H9 (cell line): ENCODE measurements around the gene BBS1. TPM values are rescaled to one million over a fixed set of nuclear protein-coding genes. Genes with fewer than 3 reads are reported as not detected.
A peak's percentile ranks its signal among the peaks of the same experiment; 100 is the strongest.

Experiments
- DNase-seq: peaks from one replicate; pipeline ENCODE4 v3.0.0-alpha.2; 2017
- H2AFZ ChIP-seq: one replicate; pipeline ENCODE4 v1.6.1; 2013; ENCODE audit warnings: mild to moderate bottlenecking, low read length, control low read depth, moderate library complexity
- H2AK5ac ChIP-seq: 2 replicates; pipeline ENCODE4 v1.6.1; 2013; ENCODE audit warnings: low read length, control low read depth, mixed read lengths; ENCODE audit not compliant: insufficient read length
- H2BK120ac ChIP-seq: one replicate; pipeline ENCODE4 v1.6.1; 2013; ENCODE audit warnings: low read depth, mild to moderate bottlenecking, low read length, control low read depth, inconsistent platforms; ENCODE audit not compliant: poor library complexity, severe bottlenecking
- H2BK12ac ChIP-seq: 2 replicates; pipeline ENCODE4 v1.6.1; 2013; ENCODE audit warnings: low read length, control low read depth, mixed read lengths, low read depth; ENCODE audit not compliant: insufficient read length
- H2BK15ac ChIP-seq: 2 replicates; pipeline ENCODE4 v1.6.1; 2013; ENCODE audit warnings: low read depth, low read length, control low read depth
- H2BK20ac ChIP-seq: one replicate; pipeline ENCODE4 v1.6.1; 2013; ENCODE audit warnings: low read depth, mild to moderate bottlenecking, low read length, control low read depth, inconsistent platforms; ENCODE audit not compliant: poor library complexity, severe bottlenecking
- H2BK5ac ChIP-seq: 2 replicates; pipeline ENCODE4 v1.6.1; 2013; ENCODE audit warnings: low read length, control low read depth, mixed read lengths; ENCODE audit not compliant: insufficient read length
- H3K14ac ChIP-seq: 2 replicates; pipeline ENCODE4 v1.6.1; 2013; ENCODE audit warnings: low read length, control low read depth; ENCODE audit not compliant: insufficient read depth
- H3K18ac ChIP-seq: 2 replicates; pipeline ENCODE4 v1.6.1; 2013; ENCODE audit warnings: low read depth, mild to moderate bottlenecking, mixed read lengths, low read length, control low read depth; ENCODE audit not compliant: insufficient read length
- H3K23ac ChIP-seq: 2 replicates; pipeline ENCODE4 v1.6.1; 2013; ENCODE audit warnings: low read length, control low read depth, mixed read lengths, low read depth; ENCODE audit not compliant: insufficient read length
- H3K23me2 ChIP-seq: 2 replicates; pipeline ENCODE4 v1.6.1; 2013; ENCODE audit warnings: low read depth, mild to moderate bottlenecking, mixed read lengths, low read length, control low read depth; ENCODE audit not compliant: insufficient read length, poor library complexity, severe bottlenecking
- H3K27ac ChIP-seq: 2 replicates; pipeline ENCODE4 v1.5.1; 2013; ENCODE audit warnings: low read length, control low read depth, mixed read lengths, low read depth; ENCODE audit not compliant: insufficient read length
- H3K27me3 ChIP-seq: 2 replicates; pipeline ENCODE4 v1.6.1; 2013; ENCODE audit warnings: low read length, control low read depth, inconsistent platforms; ENCODE audit not compliant: insufficient read depth
- H3K4ac ChIP-seq: 2 replicates; pipeline ENCODE4 v1.6.1; 2013; ENCODE audit warnings: low read depth, mild to moderate bottlenecking, control low read depth, inconsistent platforms, low read length, moderate library complexity
- H3K4me1 ChIP-seq: 2 replicates; pipeline ENCODE4 v1.6.1; 2013; ENCODE audit warnings: low read length, control low read depth, inconsistent platforms; ENCODE audit not compliant: insufficient read depth
- H3K4me2 ChIP-seq: 2 replicates; pipeline ENCODE4 v1.6.1; 2013; ENCODE audit warnings: low read length, control low read depth, mixed read lengths; ENCODE audit not compliant: insufficient read length, insufficient read depth
- H3K56ac ChIP-seq: 2 replicates; pipeline ENCODE4 v1.6.1; 2013; ENCODE audit warnings: low read depth, mild to moderate bottlenecking, mixed read lengths, low read length, control low read depth; ENCODE audit not compliant: insufficient read length
- H3K79me1 ChIP-seq: 2 replicates; pipeline ENCODE4 v1.6.1; 2013; ENCODE audit warnings: low read depth, mild to moderate bottlenecking, moderate library complexity, low read length, control low read depth, inconsistent platforms; ENCODE audit not compliant: insufficient read depth, poor library complexity, severe bottlenecking
- H3K79me2 ChIP-seq: 2 replicates; pipeline ENCODE4 v1.6.1; 2013; ENCODE audit warnings: low read length, control low read depth, inconsistent platforms; ENCODE audit not compliant: insufficient read depth
- H3K9ac ChIP-seq: 2 replicates; pipeline ENCODE4 v1.6.1; 2013; ENCODE audit warnings: low read length, control low read depth, mixed read lengths; ENCODE audit not compliant: insufficient read length; ENCODE audit errors: extremely low read depth
- H3K9me3 ChIP-seq: one replicate; pipeline ENCODE4 v1.6.1; 2013; ENCODE audit warnings: low read depth, low read length, inconsistent platforms; ENCODE audit not compliant: control insufficient read depth
- H3T11ph ChIP-seq: one replicate; pipeline ENCODE4 v1.6.1; 2013; ENCODE audit warnings: mild to moderate bottlenecking, low read length, control low read depth, inconsistent platforms
- H4K20me1 ChIP-seq: one replicate; pipeline ENCODE4 v1.6.1; 2013; ENCODE audit not compliant: control insufficient read depth, insufficient read length, insufficient read depth
- H4K5ac ChIP-seq: 2 replicates; pipeline ENCODE4 v1.6.1; 2013; ENCODE audit warnings: low read depth, mild to moderate bottlenecking, mixed read lengths, low read length, control low read depth; ENCODE audit not compliant: insufficient read length
- H4K8ac ChIP-seq: replicated peaks from 2 replicates; pipeline ENCODE4 v1.6.1; 2013; ENCODE audit warnings: low read length, control low read depth, mixed read lengths, low read depth; ENCODE audit not compliant: insufficient read length
- H4K91ac ChIP-seq: 2 replicates; pipeline ENCODE4 v1.6.1; 2013; ENCODE audit warnings: low read depth, mild to moderate bottlenecking, moderate library complexity, mixed read lengths, low read length, control low read depth; ENCODE audit not compliant: insufficient read length
- H3K27ac Mint-ChIP-seq, 3 experiments: 2 replicates in 2 of 3; 3 replicates in 1 of 3; pipeline ENCODE4 v1.8.0; 2020 to 2021; ENCODE audit warnings: mixed read lengths in 3 of 3, mild to moderate bottlenecking in 1 of 3, moderate library complexity in 1 of 3
- H3K27me3 Mint-ChIP-seq: 2 replicates; pipeline ENCODE4 v1.8.0; 2021; ENCODE audit warnings: low read depth, mild to moderate bottlenecking, moderate library complexity, mixed read lengths
- H3K36me3 Mint-ChIP-seq, 3 experiments: 2 replicates in 2 of 3; 3 replicates in 1 of 3; pipeline ENCODE4 v1.8.0; 2020 to 2021; ENCODE audit warnings: low read depth in 3 of 3, mixed read lengths in 3 of 3; ENCODE audit not compliant: insufficient read depth in 1 of 3
- H3K4me1 Mint-ChIP-seq, 2 experiments: 2 replicates each; pipeline ENCODE4 v1.8.0; 2020; ENCODE audit warnings: mixed read lengths in 2 of 2
- H3K4me3 Mint-ChIP-seq, 2 experiments: 2 replicates in 1 of 2; 3 replicates in 1 of 2; pipeline ENCODE4 v1.8.0; 2020 to 2021; ENCODE audit warnings: mild to moderate bottlenecking in 2 of 2, mixed read lengths in 2 of 2, moderate library complexity in 1 of 2
- H3K9me3 Mint-ChIP-seq, 2 experiments: 2 replicates in 1 of 2; 3 replicates in 1 of 2; pipeline ENCODE4 v1.8.0; 2020; ENCODE audit warnings: mild to moderate bottlenecking in 2 of 2, mixed read lengths in 2 of 2, moderate library complexity in 1 of 2
- CTCF ChIP-seq: fragments of 200-600 bp; sonication (generic); conservative IDR thresholded peaks from 3 replicates; pipeline ENCODE4 v1.8.0; 2021; ENCODE audit warnings: antibody characterized with exemption, mild to moderate bottlenecking
- WGBS: extraction: QIAGEN DNeasy Blood & Tissue Kit; methylation state at CpG from one replicate; pipeline ENCODE4 v1.1.7; 2013; ENCODE audit warnings: missing lambda C conversion rate, low lambda C conversion rate, mixed read lengths; ENCODE audit not compliant: insufficient read length; ENCODE audit errors: extremely low coverage; 5-methylcytosine and 5-hydroxymethylcytosine counted together
- total RNA-seq: library from RNA; stranded (reverse); gene quantifications from 2 replicates; pipeline ENCODE4 v1.2.1, GENCODE V29; 2021

BBS1 gene
- total RNA-seq, 1 experiment from 2014 or later: 27.2 TPM

- peaks cover 0 to 24% (median 3%) of the 10 kb centered on the region in 3 experiments; a peak in 5 of 7 replicates for H3K36me3 Mint-ChIP-seq
- no peak for DNase-seq
- H3K9me3 Mint-ChIP-seq: no peaks in the 10 kb centered on the region
- Histone ChIP-seq H2BK15ac (no peak overlapping the region), H2BK120ac (no peak overlapping the region), H3K4me2 (peak overlapping the region; percentile 98), H4K8ac (no peak overlapping the region), H3K18ac (no peak overlapping the region), H3K23me2 (peaks cover 7% of the 10 kb centered on the region), H3K79me2 (no peaks in the 10 kb centered on the region), H4K5ac (no peak overlapping the region), H4K20me1 (no peaks in the 10 kb centered on the region), H2BK20ac (no peak overlapping the region), H3K9me3 (no peaks in the 10 kb centered on the region), H4K91ac (no peak overlapping the region), H3K9ac (peak overlapping the region; percentile 31), H3K4me1 (no peaks in the 10 kb centered on the region), H3T11ph (no peak overlapping the region), H3K4ac (no peak overlapping the region), H3K56ac (no peak overlapping the region), H2AFZ (no peak overlapping the region), H3K79me1 (no peaks in the 10 kb centered on the region), H3K14ac (no peak overlapping the region), H3K27ac (no peak overlapping the region), H2BK5ac (no peak overlapping the region), H3K23ac (no peak overlapping the region), H2BK12ac (no peak overlapping the region), H3K27me3 (no peaks in the 10 kb centered on the region), H2AK5ac (no peak overlapping the region)
- no peaks in the 10 kb centered on the region for H3K27me3 Mint-ChIP-seq
- TF ChIP-seq CTCF: no peak
- no CpG with 5 or more reads among the region's 5 CpGs for WGBS
- peak overlapping the region; percentile 95 to 97 for H3K4me3 Mint-ChIP-seq
- H3K27ac Mint-ChIP-seq: peak overlapping the region; percentile 61 to 97 (median 77); a peak in 5 of 7 replicates
- H3K4me1 Mint-ChIP-seq: peaks cover 9 to 10% of the 10 kb centered on the region in 2 experiments
Measured at GRCh38 chr11:66510990-66511339, 530 bp downstream of the BBS1 start.
